PFSK-1 (cell line): ENCODE measurements around the gene NPIPA3.
"Not testable (repeated sequence)": the region's sequence is repeated elsewhere in the genome, so short reads cannot be mapped to it uniquely, and the experiment has no call there.

Source experiments
- FOXP2 ChIP-seq: optimal IDR thresholded peaks from 2 replicates; pipeline ENCODE3; 2011; ENCODE audit warnings: borderline replicate concordance, control low read depth, inconsistent platforms; ENCODE audit not compliant: insufficient read depth; ENCODE audit errors: extremely low read length, extremely low read depth
- POLR2AphosphoS5 ChIP-seq: IDR thresholded peaks from 2 replicates; pipeline ENCODE4 v1.6.1; 2012; ENCODE audit warnings: low read depth, mild to moderate bottlenecking, control low read depth, low read length, moderate library complexity
- SIN3A ChIP-seq: IDR thresholded peaks from 2 replicates; pipeline ENCODE4 v1.6.1; 2012; ENCODE audit warnings: mild to moderate bottlenecking, low read length, moderate library complexity, borderline replicate concordance; ENCODE audit not compliant: insufficient read depth
- TAF1 ChIP-seq: IDR thresholded peaks from 2 replicates; pipeline ENCODE4 v1.6.1; 2012; ENCODE audit warnings: low read length, control low read depth, borderline replicate concordance; ENCODE audit not compliant: insufficient read depth
- TF ChIP-seq, protein P1 (sequence below), 2 experiments: IDR thresholded peaks; 2 replicates each; pipeline versions ENCODE4 v1.6.1 to v1.8.0; 2011 to 2012; ENCODE audit warnings: low read depth in 2 of 2, low read length in 2 of 2, control low read depth in 1 of 2, inconsistent platforms in 1 of 2, mild to moderate bottlenecking in 1 of 2, moderate library complexity in 1 of 2; ENCODE audit not compliant: insufficient read depth in 1 of 2

Gene NPIPA3

DNA sequence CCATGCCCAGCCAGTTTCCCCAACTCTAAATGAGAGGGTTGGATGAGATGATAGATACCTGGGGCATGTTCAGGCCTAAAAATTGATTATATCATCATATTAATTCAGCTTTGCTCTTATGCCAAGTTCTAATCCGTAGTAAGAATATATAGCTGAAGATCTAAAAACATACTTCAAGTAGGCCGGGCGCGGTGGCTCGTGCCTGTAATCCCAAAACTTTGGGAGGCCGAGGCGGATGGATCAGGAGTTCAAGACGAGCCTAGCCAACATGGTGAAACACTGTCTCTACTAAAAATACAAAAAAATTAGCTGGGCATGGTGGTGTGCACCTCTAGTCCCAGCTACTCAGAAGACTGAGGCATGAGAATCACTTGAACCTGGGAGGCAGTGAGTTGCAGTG, 21.1 kb upstream of the NPIPA3 start:
- TF ChIP-seq POLR2AphosphoS5 (no peak), SIN3A (no peak), FOXP2 (no peak), TAF1 (no peak)
- TF ChIP-seq, protein P1, sequence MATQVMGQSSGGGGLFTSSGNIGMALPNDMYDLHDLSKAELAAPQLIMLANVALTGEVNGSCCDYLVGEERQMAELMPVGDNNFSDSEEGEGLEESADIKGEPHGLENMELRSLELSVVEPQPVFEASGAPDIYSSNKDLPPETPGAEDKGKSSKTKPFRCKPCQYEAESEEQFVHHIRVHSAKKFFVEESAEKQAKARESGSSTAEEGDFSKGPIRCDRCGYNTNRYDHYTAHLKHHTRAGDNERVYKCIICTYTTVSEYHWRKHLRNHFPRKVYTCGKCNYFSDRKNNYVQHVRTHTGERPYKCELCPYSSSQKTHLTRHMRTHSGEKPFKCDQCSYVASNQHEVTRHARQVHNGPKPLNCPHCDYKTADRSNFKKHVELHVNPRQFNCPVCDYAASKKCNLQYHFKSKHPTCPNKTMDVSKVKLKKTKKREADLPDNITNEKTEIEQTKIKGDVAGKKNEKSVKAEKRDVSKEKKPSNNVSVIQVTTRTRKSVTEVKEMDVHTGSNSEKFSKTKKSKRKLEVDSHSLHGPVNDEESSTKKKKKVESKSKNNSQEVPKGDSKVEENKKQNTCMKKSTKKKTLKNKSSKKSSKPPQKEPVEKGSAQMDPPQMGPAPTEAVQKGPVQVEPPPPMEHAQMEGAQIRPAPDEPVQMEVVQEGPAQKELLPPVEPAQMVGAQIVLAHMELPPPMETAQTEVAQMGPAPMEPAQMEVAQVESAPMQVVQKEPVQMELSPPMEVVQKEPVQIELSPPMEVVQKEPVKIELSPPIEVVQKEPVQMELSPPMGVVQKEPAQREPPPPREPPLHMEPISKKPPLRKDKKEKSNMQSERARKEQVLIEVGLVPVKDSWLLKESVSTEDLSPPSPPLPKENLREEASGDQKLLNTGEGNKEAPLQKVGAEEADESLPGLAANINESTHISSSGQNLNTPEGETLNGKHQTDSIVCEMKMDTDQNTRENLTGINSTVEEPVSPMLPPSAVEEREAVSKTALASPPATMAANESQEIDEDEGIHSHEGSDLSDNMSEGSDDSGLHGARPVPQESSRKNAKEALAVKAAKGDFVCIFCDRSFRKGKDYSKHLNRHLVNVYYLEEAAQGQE (IDR thresholded peaks at IDR 0.05; ENCODE audit: insufficient read depth in 1 of 2, low read depth in 2 of 2, low read length in 2 of 2) = no peak

GRCh38 chr16:14694129-14694528, 9.1 kb upstream of the NPIPA3 start, which contains the start of gene PLA2G10:
Gene PLA2G10, minus strand, starts transcription at chr16:14694308. Its CDS starts 79 bp downstream, at chr16:14694229.
- TF ChIP-seq SIN3A, TAF1, POLR2AphosphoS5: not testable (repeated sequence)

DNA sequence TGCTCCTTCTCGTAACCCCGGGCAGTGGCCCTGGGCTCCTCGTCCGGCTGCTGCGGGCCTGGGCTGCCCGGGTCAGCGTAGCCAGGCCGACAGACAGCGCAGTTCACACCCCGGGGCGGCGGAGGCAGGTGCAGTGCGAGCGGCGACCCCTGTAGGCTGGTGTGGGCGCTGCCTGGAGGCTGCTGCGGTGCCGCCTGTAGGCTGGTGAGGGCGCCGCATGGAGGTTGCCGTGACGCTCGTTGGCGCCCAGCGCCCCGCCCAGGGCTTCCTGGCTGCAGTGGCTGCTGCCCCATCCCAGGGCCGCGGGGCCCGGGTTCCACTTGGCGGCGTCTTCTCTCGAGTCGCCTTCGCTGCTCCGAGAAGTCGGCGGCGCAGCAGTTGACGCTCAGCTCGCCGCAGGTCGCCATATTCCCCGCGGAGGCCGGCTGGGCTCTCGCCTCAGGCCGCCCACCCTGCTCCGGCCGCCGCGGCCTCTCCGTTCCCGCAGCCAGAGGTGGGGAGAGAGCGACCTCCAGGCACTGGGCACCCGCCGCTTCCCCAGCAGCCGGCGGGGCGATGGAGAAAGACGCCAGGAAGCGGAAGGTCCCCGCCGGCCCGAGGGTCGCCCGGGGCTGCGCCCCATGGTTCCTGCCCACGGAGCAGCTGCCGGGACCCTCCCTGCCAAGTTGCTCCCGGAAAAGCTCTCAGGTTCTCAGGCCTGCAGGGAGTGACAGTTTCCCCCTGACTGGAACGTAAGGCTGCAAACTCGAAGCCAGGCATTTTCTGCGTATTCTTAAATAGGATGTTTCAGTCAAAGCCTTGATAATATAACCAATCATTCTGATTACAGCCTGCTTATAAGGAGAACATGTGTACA, 39.3 kb downstream of the NPIPA3 start, which contains the start of gene NPIPA2:
TSS of gene NPIPA2 (plus strand) at position 261 of the 856 bp plus-strand sequence. CDS start 5,533 bp downstream, outside the sequence.
- TF ChIP-seq SIN3A, FOXP2: not testable (repeated sequence)
- TF ChIP-seq, protein P1 (IDR thresholded peaks at IDR 0.05; ENCODE audit: insufficient read depth in 1 of 2, low read depth in 2 of 2, low read length in 2 of 2) = not testable (repeated sequence)
